Nephron progenitor cell (in vitro differentiated cells): ENCODE data around the gene KIF1A.

Experiments used
- DNase-seq: peaks from one replicate; pipeline ENCODE4 v3.0.0; 2021
- H3K27ac Mint-ChIP-seq: 2 replicates; pipeline ENCODE4 v1.8.0; 2021; ENCODE audit warnings: mild to moderate bottlenecking, moderate library complexity, mixed read lengths
- H3K27me3 Mint-ChIP-seq: 2 replicates; pipeline ENCODE4 v1.8.0; 2021; ENCODE audit warnings: mild to moderate bottlenecking, low read depth, mixed read lengths; ENCODE audit not compliant: poor library complexity
- H3K36me3 Mint-ChIP-seq: 2 replicates; pipeline ENCODE4 v1.8.0; 2021; ENCODE audit warnings: low read depth, mixed read lengths
- H3K4me1 Mint-ChIP-seq: 2 replicates; pipeline ENCODE4 v1.8.0; 2021; ENCODE audit warnings: mixed read lengths
- H3K4me3 Mint-ChIP-seq: 2 replicates; pipeline ENCODE4 v1.8.0; 2021; ENCODE audit warnings: mild to moderate bottlenecking, moderate library complexity, mixed read lengths
- H3K9me3 Mint-ChIP-seq: 2 replicates; pipeline ENCODE4 v1.8.0; 2021; ENCODE audit warnings: mild to moderate bottlenecking, moderate library complexity, mixed read lengths
- CTCF ChIP-seq: fragments of 200-600 bp; sonication (generic); IDR thresholded peaks from 2 replicates; pipeline ENCODE4 v1.5.0; 2021; ENCODE audit warnings: antibody characterized with exemption

The KIF1A gene

GRCh38 chr2:240766072-240766471 lies 53.9 kb downstream of the KIF1A start:
- Mint-ChIP-seq H3K4me1 (peaks cover 24% of the 10 kb centered on the region), H3K27me3 (peaks cover 4% of the 10 kb centered on the region), H3K9me3 (no peaks in the 10 kb centered on the region), H3K27ac (peak overlapping the region; percentile 47), H3K4me3 (no peak overlapping the region), H3K36me3 (no peaks in the 10 kb centered on the region)
- TF ChIP-seq CTCF, result no peak
- no peak for DNase-seq

- Mint-ChIP-seq H3K36me3 (no peaks in the 10 kb centered on the region), H3K9me3 (no peaks in the 10 kb centered on the region), H3K27me3 (peaks cover 4% of the 10 kb centered on the region), H3K4me1 (peaks cover 33% of the 10 kb centered on the region), H3K27ac (no peak overlapping the region), H3K4me3 (no peak overlapping the region)
- no peak for DNase-seq
- no peak for TF ChIP-seq CTCF
These were observed 55.0 kb downstream of the KIF1A start for GRCh38 chr2:240765007-240765406.

- Mint-ChIP-seq H3K9me3 (no peaks in the 10 kb centered on the region), H3K4me1 (peaks cover 37% of the 10 kb centered on the region), H3K36me3 (no peaks in the 10 kb centered on the region), H3K27ac (no peak overlapping the region), H3K27me3 (peaks cover 4% of the 10 kb centered on the region), H3K4me3 (no peak overlapping the region)
- no peak for DNase-seq
- no peak for TF ChIP-seq CTCF
These were observed 55.4 kb downstream of the KIF1A start for GRCh38 chr2:240764605-240765004.

- Mint-ChIP-seq H3K9me3 (no peaks in the 10 kb centered on the region), H3K27ac (no peak overlapping the region), H3K4me1 (peaks cover 54% of the 10 kb centered on the region), H3K36me3 (no peaks in the 10 kb centered on the region), H3K27me3 (peaks cover 4% of the 10 kb centered on the region), H3K4me3 (no peak overlapping the region)
- TF ChIP-seq CTCF, result no peak
- DNase-seq, result no peak
These were observed 57.0 kb downstream of the KIF1A start for GRCh38 chr2:240762971-240763370.

- Mint-ChIP-seq H3K36me3 (no peaks in the 10 kb centered on the region), H3K27me3 (peaks cover 4% of the 10 kb centered on the region), H3K27ac (no peak overlapping the region), H3K9me3 (no peaks in the 10 kb centered on the region), H3K4me1 (peaks cover 61% of the 10 kb centered on the region), H3K4me3 (no peak overlapping the region)
- no peak for DNase-seq
- no peak for TF ChIP-seq CTCF
These were observed 57.8 kb downstream of the KIF1A start for GRCh38 chr2:240762249-240762648.

- H3K9me3 Mint-ChIP-seq, result no peaks in the 10 kb centered on the region
These were observed 59.3 kb downstream of the KIF1A start for GRCh38 chr2:240760576-240761246.

More at GRCh38 chr2:240760576-240761246, 59.3 kb downstream of the KIF1A start:
- peaks cover 73% of the 10 kb centered on the region for H3K4me1 Mint-ChIP-seq
- no peaks in the 10 kb centered on the region for H3K36me3 Mint-ChIP-seq
- no peak for TF ChIP-seq CTCF
- DNase-seq, result no peak
- H3K27ac Mint-ChIP-seq, result peak overlapping the region; percentile 71
- H3K27me3 Mint-ChIP-seq, result peaks cover 4% of the 10 kb centered on the region
- no peak overlapping the region for H3K4me3 Mint-ChIP-seq
